Uterus (tissue), 2 donors: Measurements from ENCODE around the gene RUBCNL.

Experiments
- POLR2A ChIP-seq, 2 donors: fragments of 450-650 bp; IDR thresholded peaks; one replicate each; pipeline ENCODE4 v1.6.1; 2016; ENCODE audit warnings: antibody characterized with exemption in 2 of 2, mild to moderate bottlenecking in 1 of 2, moderate library complexity in 1 of 2
- TF ChIP-seq, protein P1 (sequence below), 4 experiments: fragments of 200-600 bp in 2 of 4; fragments of 450-650 bp in 2 of 4; sonication (generic) in 2 of 4; IDR thresholded peaks; one replicate each; pipeline ENCODE4 v1.5.1; 2016 to 2019; ENCODE audit warnings: antibody characterized with exemption in 4 of 4, mild to moderate bottlenecking in 2 of 4, moderate library complexity in 1 of 4

DNA sequence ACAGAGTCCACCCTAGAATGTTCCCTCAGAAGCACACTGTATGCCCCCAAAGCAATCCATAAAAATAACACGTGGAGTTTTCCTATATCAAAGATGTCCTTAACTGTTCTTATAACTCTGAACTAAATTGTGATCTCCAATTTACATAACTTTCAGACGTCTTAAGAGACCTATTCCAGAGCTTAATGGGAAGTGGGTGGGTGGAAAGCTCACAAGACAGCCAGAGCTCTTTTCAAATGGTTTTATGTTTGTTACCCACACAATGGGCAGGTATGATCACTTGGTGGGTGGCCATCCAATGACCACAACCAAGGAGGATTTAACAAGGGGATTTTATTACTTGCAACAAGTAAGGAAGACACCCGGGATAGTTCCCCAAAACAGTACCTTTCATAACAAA is 93.6 kb downstream of the RUBCNL start:
- TF ChIP-seq, protein P1, sequence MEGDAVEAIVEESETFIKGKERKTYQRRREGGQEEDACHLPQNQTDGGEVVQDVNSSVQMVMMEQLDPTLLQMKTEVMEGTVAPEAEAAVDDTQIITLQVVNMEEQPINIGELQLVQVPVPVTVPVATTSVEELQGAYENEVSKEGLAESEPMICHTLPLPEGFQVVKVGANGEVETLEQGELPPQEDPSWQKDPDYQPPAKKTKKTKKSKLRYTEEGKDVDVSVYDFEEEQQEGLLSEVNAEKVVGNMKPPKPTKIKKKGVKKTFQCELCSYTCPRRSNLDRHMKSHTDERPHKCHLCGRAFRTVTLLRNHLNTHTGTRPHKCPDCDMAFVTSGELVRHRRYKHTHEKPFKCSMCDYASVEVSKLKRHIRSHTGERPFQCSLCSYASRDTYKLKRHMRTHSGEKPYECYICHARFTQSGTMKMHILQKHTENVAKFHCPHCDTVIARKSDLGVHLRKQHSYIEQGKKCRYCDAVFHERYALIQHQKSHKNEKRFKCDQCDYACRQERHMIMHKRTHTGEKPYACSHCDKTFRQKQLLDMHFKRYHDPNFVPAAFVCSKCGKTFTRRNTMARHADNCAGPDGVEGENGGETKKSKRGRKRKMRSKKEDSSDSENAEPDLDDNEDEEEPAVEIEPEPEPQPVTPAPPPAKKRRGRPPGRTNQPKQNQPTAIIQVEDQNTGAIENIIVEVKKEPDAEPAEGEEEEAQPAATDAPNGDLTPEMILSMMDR (IDR thresholded peaks at IDR 0.05), result no peak
- TF ChIP-seq POLR2A (IDR thresholded peaks at IDR 0.05), result no peak
